A673 (cell line): ENCODE results near the gene MMP10. TPM values are rescaled to one million over a fixed set of nuclear protein-coding genes. Genes with fewer than 3 reads are reported as not detected.
A peak's percentile ranks its signal among the peaks of the same experiment; 100 is the strongest.

Source experiments
- BruUV-seq: library from RNA; stranded (reverse); fragments of 400-500 nt; replicated peaks from 2 replicates; lab custom pipeline; 2021; lab: Mats Ljungman, UMichigan
- CTCF ChIA-PET: fragments of 300-600 bp; sonication (Branson Sonifier 250); formaldehyde crosslinking; loops from one replicate; lab custom pipeline; 2022; ENCODE audit warnings: antibody characterized with exemption; lab: Charles Lee
- POLR2A ChIA-PET: fragments of 300-600 bp; sonication (Branson Sonifier 250); formaldehyde crosslinking; loops from one replicate; lab custom pipeline; 2022; ENCODE audit warnings: antibody characterized with exemption; ENCODE audit not compliant: low non-redundant PET; lab: Charles Lee
- DNase-seq: peaks from one replicate; pipeline ENCODE4 v3.0.0-alpha.2; 2015; ENCODE audit warnings: low spot score
- H3K27ac ChIP-seq: fragments of 200-600 bp; sonication (generic); 2 replicates; pipeline ENCODE4 v1.5.1; 2016; ENCODE audit warnings: mixed run types, low read depth, mild to moderate bottlenecking, mixed read lengths, antibody characterized with exemption, low read length; ENCODE audit not compliant: poor library complexity, severe bottlenecking
- H3K27me3 ChIP-seq: fragments of 200-600 bp; sonication (generic); replicated peaks from 2 replicates; pipeline ENCODE4 v1.6.1; 2017; ENCODE audit warnings: mixed run types, low read depth, mild to moderate bottlenecking, mixed read lengths, antibody characterized with exemption, low read length; ENCODE audit not compliant: insufficient read depth, poor library complexity
- H3K36me3 ChIP-seq: fragments of 200-600 bp; sonication (generic); 2 replicates; pipeline ENCODE4 v1.6.1; 2016; ENCODE audit warnings: mixed run types, mild to moderate bottlenecking, mixed read lengths, antibody characterized with exemption, low read length; ENCODE audit not compliant: insufficient read depth, poor library complexity, severe bottlenecking
- H3K4me1 ChIP-seq: fragments of 200-600 bp; sonication (generic); 2 replicates; pipeline ENCODE4 v1.6.1; 2017; ENCODE audit warnings: mixed run types, mild to moderate bottlenecking, mixed read lengths, antibody characterized with exemption, low read length; ENCODE audit not compliant: insufficient read depth, poor library complexity, severe bottlenecking
- H3K4me3 ChIP-seq: fragments of 200-600 bp; sonication (generic); 2 replicates; pipeline ENCODE4 v1.5.1; 2016; ENCODE audit warnings: low read depth, mixed run types, mild to moderate bottlenecking, mixed read lengths, low read length; ENCODE audit not compliant: poor library complexity, severe bottlenecking
- H3K9me3 ChIP-seq: fragments of 200-600 bp; sonication (generic); 2 replicates; pipeline ENCODE4 v1.6.1; 2016; ENCODE audit warnings: mixed run types, low read depth, mild to moderate bottlenecking, mixed read lengths, antibody characterized with exemption, low read length; ENCODE audit not compliant: poor library complexity, severe bottlenecking
- CTCF ChIP-seq: fragments of 300-800, 200-600 bp; sonication (generic); conservative IDR thresholded peaks from 2 replicates; pipeline ENCODE4 v1.5.1; 2017; ENCODE audit warnings: low read depth, mild to moderate bottlenecking, antibody characterized with exemption, low read length, moderate library complexity, mixed read lengths
- EZH2 ChIP-seq: fragments of 200-600 bp; sonication (generic); IDR thresholded peaks from 2 replicates; pipeline ENCODE4 v1.6.1; 2017; ENCODE audit warnings: borderline replicate concordance, low read depth, mild to moderate bottlenecking, mixed read lengths, antibody characterized with exemption, low read length; ENCODE audit not compliant: poor library complexity, severe bottlenecking
- intact Hi-C: fragments of 100-400 bp; cut with micrococcal nuclease; formaldehyde crosslinking; loops from one replicate; pipeline ENCODE4 v1.10.0; 2022; ENCODE audit not compliant: unreplicated experiment
- total RNA-seq: library from RNA; stranded (reverse); gene quantifications from 2 replicates; pipeline ENCODE4 v1.2.3, GENCODE V29; 2021

The MMP10 gene
- total RNA-seq, 1 experiment from 2014 or later = 4.0 TPM

- TF ChIP-seq EZH2 (no peak), CTCF (peak; percentile 83)
- DNase-seq = peak; percentile 92
- no peaks in the 10 kb centered on the region for H3K27me3 ChIP-seq
- no peaks in the 10 kb centered on the region for H3K36me3 ChIP-seq
- H3K4me1 ChIP-seq = peaks cover 28% of the 10 kb centered on the region
- intact Hi-C loops = loop anchor here (2.0 to 5.0 kb wide), 3 partner anchors 101 to 246 kb away; no protein-coding TSS in a partner anchor
- H3K4me3 ChIP-seq = no peak overlapping the region
- H3K27ac ChIP-seq = peak overlapping the region; percentile 61
- H3K9me3 ChIP-seq = no peaks in the 10 kb centered on the region
- BruUV-seq = no TSS peak
- ChIA-PET CTCF (interaction anchor here (0.7 to 1.7 kb wide), 3 partner anchors 9 to 130 kb away, joined by 4 to 8 read pairs (median 6); no protein-coding TSS in a partner anchor), POLR2A (no interaction called here)
Measured at GRCh38 chr11:102810950-102811660, 30.7 kb upstream of the MMP10 start.

GRCh38 chr11:102809971-102810370 lies 29.5 kb upstream of the MMP10 start:
- POLR2A ChIA-PET = no interaction called here
- Histone ChIP-seq H3K4me3 (no peak overlapping the region), H3K27me3 (no peaks in the 10 kb centered on the region), H3K4me1 (peaks cover 28% of the 10 kb centered on the region), H3K36me3 (no peaks in the 10 kb centered on the region), H3K9me3 (no peaks in the 10 kb centered on the region), H3K27ac (peak overlapping the region; percentile 38)
- intact Hi-C loops = loop anchor here (2.0 to 5.0 kb wide), 3 partner anchors 102 to 247 kb away; no protein-coding TSS in a partner anchor
- BruUV-seq = no TSS peak
- CTCF ChIA-PET = interaction anchor here (1.7 kb wide), 1 partner anchor 105 kb away, joined by 8 read pairs; no protein-coding TSS in a partner anchor
- DNase-seq = no peak
- TF ChIP-seq EZH2 (no peak), CTCF (no peak)

- peaks cover 28% of the 10 kb centered on the region for H3K4me1 ChIP-seq
- intact Hi-C loops = no loop called here
- no peaks in the 10 kb centered on the region for H3K9me3 ChIP-seq
- no peaks in the 10 kb centered on the region for H3K36me3 ChIP-seq
- no peak for DNase-seq
- TF ChIP-seq CTCF (peak; percentile 37), EZH2 (no peak)
- H3K4me3 ChIP-seq = no peak overlapping the region
- no TSS peak for BruUV-seq
- no peak overlapping the region for H3K27ac ChIP-seq
- no peaks in the 10 kb centered on the region for H3K27me3 ChIP-seq
- ChIA-PET CTCF (interaction anchor here (0.6 kb wide), 1 partner anchor 137 kb away, joined by 3 read pairs; no protein-coding TSS in a partner anchor), POLR2A (interaction anchor here (0.8 kb wide), 1 partner anchor 46 kb away, joined by 3 read pairs; no protein-coding TSS in a partner anchor)
Measured at GRCh38 chr11:102807921-102808320, 27.5 kb upstream of the MMP10 start.
